Lower leg skin (tissue), 4 donors: Measurements from ENCODE around the gene CFAP299. TPM values are rescaled to one million over a fixed set of nuclear protein-coding genes. Genes with fewer than 3 reads are reported as not detected.

Experiments used
- DNase-seq, 2 donors: peaks; one replicate each; pipeline ENCODE4 v3.0.0-alpha.2; 2019; ENCODE audit warnings: low spot score in 2 of 2
- H3K4me3 ChIP-seq: fragments of 200-600 bp; sonication (generic); 2 replicates; pipeline ENCODE4 v1.5.1; 2017; ENCODE audit warnings: mild to moderate bottlenecking, low read depth; ENCODE audit not compliant: poor library complexity, severe bottlenecking
- POLR2A ChIP-seq, 2 donors: fragments of 450-650 bp; IDR thresholded peaks; one replicate each; pipeline ENCODE4 v1.6.1; 2016 to 2017; ENCODE audit warnings: antibody characterized with exemption in 2 of 2, mild to moderate bottlenecking in 1 of 2, moderate library complexity in 1 of 2
- WGBS, 2 donors: methylation state at CpG; one replicate each; pipeline ENCODE4 v1.1.5; 2018; 5-methylcytosine and 5-hydroxymethylcytosine counted together
- intact Hi-C: fragments of 100-400 bp; cut with DNase I; formaldehyde crosslinking; loops from one replicate; pipeline ENCODE4 v1.15.0; 2023; ENCODE audit warnings: low total_unique reads
- total RNA-seq, 4 donors: library from RNA; depleted of rRNA; stranded (reverse); fragments of >200 nt; gene quantifications; one replicate each; pipeline ENCODE4 v1.1.0, GENCODE V29; 2016
- TF ChIP-seq, protein P1 (sequence below), 3 donors: fragments of 450-650 bp; IDR thresholded peaks; one replicate each; pipeline ENCODE4 v1.5.1; 2016; ENCODE audit warnings: antibody characterized with exemption in 3 of 3, mild to moderate bottlenecking in 3 of 3, moderate library complexity in 2 of 3

Gene CFAP299
- total RNA-seq, 4 donors from 2014 or later: not detected

- intact Hi-C loops: loop anchor here (10.0 kb wide), 1 partner anchor 629 kb away; no protein-coding TSS in a partner anchor
- peak in 1 of 2 donors; percentile 36 for DNase-seq
- TF ChIP-seq POLR2A (IDR thresholded peaks at IDR 0.05): no peak
- TF ChIP-seq, protein P1, sequence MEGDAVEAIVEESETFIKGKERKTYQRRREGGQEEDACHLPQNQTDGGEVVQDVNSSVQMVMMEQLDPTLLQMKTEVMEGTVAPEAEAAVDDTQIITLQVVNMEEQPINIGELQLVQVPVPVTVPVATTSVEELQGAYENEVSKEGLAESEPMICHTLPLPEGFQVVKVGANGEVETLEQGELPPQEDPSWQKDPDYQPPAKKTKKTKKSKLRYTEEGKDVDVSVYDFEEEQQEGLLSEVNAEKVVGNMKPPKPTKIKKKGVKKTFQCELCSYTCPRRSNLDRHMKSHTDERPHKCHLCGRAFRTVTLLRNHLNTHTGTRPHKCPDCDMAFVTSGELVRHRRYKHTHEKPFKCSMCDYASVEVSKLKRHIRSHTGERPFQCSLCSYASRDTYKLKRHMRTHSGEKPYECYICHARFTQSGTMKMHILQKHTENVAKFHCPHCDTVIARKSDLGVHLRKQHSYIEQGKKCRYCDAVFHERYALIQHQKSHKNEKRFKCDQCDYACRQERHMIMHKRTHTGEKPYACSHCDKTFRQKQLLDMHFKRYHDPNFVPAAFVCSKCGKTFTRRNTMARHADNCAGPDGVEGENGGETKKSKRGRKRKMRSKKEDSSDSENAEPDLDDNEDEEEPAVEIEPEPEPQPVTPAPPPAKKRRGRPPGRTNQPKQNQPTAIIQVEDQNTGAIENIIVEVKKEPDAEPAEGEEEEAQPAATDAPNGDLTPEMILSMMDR (IDR thresholded peaks at IDR 0.05): no peak
- 43 to 57% methylated on average over 1 of the region's 1 CpG for WGBS, 2 donors
- no peak overlapping the region for H3K4me3 ChIP-seq
Observed at GRCh38 chr4:80365928-80366327, 30.4 kb downstream of the CFAP299 start.

DNA sequence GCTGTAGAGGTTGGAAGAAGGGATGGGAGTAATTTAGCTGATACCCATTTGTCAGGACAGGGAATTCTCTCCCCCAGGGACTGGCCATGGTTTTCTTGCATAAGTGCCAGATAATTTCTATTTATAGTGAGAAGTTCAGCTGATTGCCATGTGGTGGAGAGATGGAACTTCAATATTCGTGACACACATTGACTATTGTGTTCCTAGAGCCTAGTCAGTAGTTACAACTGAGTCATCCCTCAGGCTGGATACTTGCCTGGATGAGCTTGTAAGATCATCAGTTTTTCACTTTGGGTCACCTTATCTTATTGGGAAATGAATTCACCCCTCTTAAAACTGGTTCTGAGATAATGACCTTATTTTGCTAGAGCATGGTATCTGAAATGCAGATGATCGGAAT is 32.2 kb downstream of the CFAP299 start:
- intact Hi-C loops: loop anchor here (10.0 kb wide), 1 partner anchor 627 kb away; no protein-coding TSS in a partner anchor
- DNase-seq: no peak
- H3K4me3 ChIP-seq: no peak overlapping the region
- WGBS, 2 donors: 55 to 61% methylated on average over 2 of the region's 2 CpGs
- TF ChIP-seq, protein P1 (IDR thresholded peaks at IDR 0.05): no peak
- no peak for TF ChIP-seq POLR2A (IDR thresholded peaks at IDR 0.05)

DNA sequence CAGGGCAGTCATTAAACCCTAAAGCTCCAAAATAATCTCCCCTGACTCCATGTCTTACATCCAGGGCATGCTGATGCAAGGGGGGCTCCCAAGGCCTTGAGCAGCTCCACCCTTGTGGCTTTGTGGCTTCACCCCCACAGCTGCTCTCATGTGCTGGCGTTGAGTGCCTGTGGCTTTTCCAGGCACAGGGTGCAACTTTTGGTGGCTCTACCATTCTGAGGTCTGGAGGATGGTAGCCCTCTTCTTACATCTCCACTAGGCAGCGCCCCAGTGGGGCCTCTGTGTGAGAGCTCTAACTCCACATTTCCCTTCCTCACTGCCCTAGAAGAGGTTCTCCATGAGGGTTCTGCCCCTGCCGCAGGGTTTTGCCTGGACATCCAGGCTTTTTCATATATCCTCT is 35.1 kb downstream of the CFAP299 start:
- 86 to 95% methylated on average over 3 of the region's 3 CpGs for WGBS, 2 donors
- intact Hi-C loops: no loop called here
- no peak for TF ChIP-seq POLR2A (IDR thresholded peaks at IDR 0.05)
- TF ChIP-seq, protein P1 (IDR thresholded peaks at IDR 0.05): no peak
- no peak for DNase-seq
- no peak overlapping the region for H3K4me3 ChIP-seq

DNA sequence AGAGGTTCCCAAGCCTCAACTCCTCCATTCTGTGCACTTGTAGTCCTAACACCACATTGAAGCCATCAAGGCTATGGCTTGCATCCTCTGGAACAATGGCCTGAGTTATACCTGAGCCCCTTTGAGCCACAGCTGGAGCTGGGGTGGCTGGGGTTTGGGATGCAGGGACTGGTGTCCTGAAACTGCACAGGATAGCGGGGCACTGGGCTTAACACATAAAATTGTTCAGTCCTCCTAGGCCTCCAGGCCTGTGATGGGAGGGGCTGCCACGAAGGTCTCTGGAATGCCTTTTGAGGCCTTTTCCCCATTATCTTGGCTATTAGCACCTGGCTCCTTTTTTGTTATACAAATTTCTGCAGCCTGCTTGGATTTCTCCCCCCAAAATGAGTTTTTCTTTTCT is 35.5 kb downstream of the CFAP299 start:
- 83 to 90% methylated on average over 2 of the region's 2 CpGs for WGBS, 2 donors
- no peak overlapping the region for H3K4me3 ChIP-seq
- DNase-seq: no peak
- intact Hi-C loops: no loop called here
- TF ChIP-seq, protein P1 (IDR thresholded peaks at IDR 0.05): no peak
- no peak for TF ChIP-seq POLR2A (IDR thresholded peaks at IDR 0.05)

DNA sequence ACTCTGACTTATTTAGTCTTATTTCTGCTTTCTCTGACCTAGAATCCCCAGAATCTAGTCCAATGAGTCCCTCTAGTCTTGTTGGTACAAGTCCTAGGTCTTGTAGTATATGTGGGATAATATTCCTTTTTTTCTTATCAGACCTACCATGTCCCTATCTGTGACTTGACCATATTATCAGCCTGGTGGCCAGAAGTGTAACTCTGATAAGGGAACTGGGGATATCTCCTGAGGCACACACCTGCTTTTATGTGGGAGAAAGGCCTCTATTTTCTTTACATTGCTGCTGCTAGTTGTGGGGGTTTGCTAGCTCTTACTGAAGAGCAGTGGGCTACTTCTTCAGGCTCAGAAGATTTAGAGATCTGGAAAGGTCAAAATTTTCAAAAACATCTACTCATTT is 38.6 kb downstream of the CFAP299 start:
- DNase-seq: no peak
- no peak overlapping the region for H3K4me3 ChIP-seq
- TF ChIP-seq POLR2A (IDR thresholded peaks at IDR 0.05): no peak
- intact Hi-C loops: no loop called here

GRCh38 chr4:80382090-80382832 is 46.7 kb downstream of the CFAP299 start:
- intact Hi-C loops: no loop called here
- H3K4me3 ChIP-seq: no peak overlapping the region
- WGBS, 2 donors: 64 to 71% methylated on average over 3 of the region's 3 CpGs
- no peak for DNase-seq
- TF ChIP-seq, protein P1 (IDR thresholded peaks at IDR 0.05): no peak
- TF ChIP-seq POLR2A (IDR thresholded peaks at IDR 0.05): no peak
